Fibroblast of lung (primary cell): ENCODE measurements around the gene CTNND1. TPM values are rescaled to one million over a fixed set of nuclear protein-coding genes. Genes with fewer than 3 reads are reported as not detected.

Experiments used
- DNase-seq, 2 donors: peaks; one replicate each; pipeline versions ENCODE4 v3.0.0 to v3.0.0-alpha.2; 2010; ENCODE audit warnings: low read depth in 2 of 2
- H2AFZ ChIP-seq: 2 replicates; pipeline ENCODE4 v1.5.1; 2012; ENCODE audit warnings: low read length, control low read depth, inconsistent platforms
- H3K27ac ChIP-seq: 2 replicates; pipeline ENCODE4 v1.5.1; 2011; ENCODE audit warnings: low read length, control low read depth; ENCODE audit not compliant: insufficient read depth
- H3K27me3 ChIP-seq: 2 replicates; pipeline ENCODE4 v1.5.1; 2011; ENCODE audit warnings: mild to moderate bottlenecking, low read length; ENCODE audit not compliant: control insufficient read depth, insufficient read depth
- H3K36me3 ChIP-seq: 2 replicates; pipeline ENCODE4 v1.5.1; 2011; ENCODE audit warnings: low read length; ENCODE audit not compliant: control insufficient read depth, insufficient read depth
- H3K4me1 ChIP-seq: 2 replicates; pipeline ENCODE4 v1.5.1; 2011; ENCODE audit warnings: low read length; ENCODE audit not compliant: control insufficient read depth, insufficient read depth; ENCODE audit errors: extremely low read depth
- H3K4me2 ChIP-seq: 2 replicates; pipeline ENCODE4 v1.5.1; 2011; ENCODE audit warnings: low read length, control low read depth; ENCODE audit not compliant: insufficient read depth; ENCODE audit errors: extremely low read depth
- H3K4me3 ChIP-seq, 4 experiments: fragments of 200-600 bp in 1 of 4; sonication (generic) in 1 of 4; replicated peaks in 1 of 4; 2 replicates each; pipeline ENCODE4 v1.5.1; 2011 to 2016; ENCODE audit warnings: low read length in 4 of 4, low read depth in 3 of 4, mild to moderate bottlenecking in 3 of 4, control low read depth in 2 of 4, inconsistent platforms in 1 of 4, mixed read lengths in 1 of 4; ENCODE audit not compliant: insufficient read depth in 1 of 4; ENCODE audit errors: control extremely low read depth in 1 of 4
- H3K79me2 ChIP-seq: 2 replicates; pipeline ENCODE4 v1.5.1; 2012; ENCODE audit warnings: mild to moderate bottlenecking, low read length, inconsistent platforms; ENCODE audit not compliant: control insufficient read depth, insufficient read depth
- H3K9ac ChIP-seq: 2 replicates; pipeline ENCODE4 v1.5.1; 2011; ENCODE audit warnings: mild to moderate bottlenecking, low read length, control low read depth; ENCODE audit not compliant: insufficient read depth
- H3K9me3 ChIP-seq: 2 replicates; pipeline ENCODE4 v1.5.1; 2012; ENCODE audit warnings: low read depth, low read length; ENCODE audit not compliant: control insufficient read depth, insufficient read depth
- H4K20me1 ChIP-seq: 2 replicates; pipeline ENCODE4 v1.5.1; 2011; ENCODE audit warnings: low read length; ENCODE audit not compliant: control insufficient read depth, insufficient read depth; ENCODE audit errors: extremely low read depth
- EZH2 ChIP-seq: IDR thresholded peaks from 2 replicates; pipeline ENCODE4 v1.5.1; 2012; ENCODE audit warnings: low read length, control low read depth, mild to moderate bottlenecking; ENCODE audit errors: missing control alignments
- polyA plus RNA-seq, 2 donors: library from polyadenylated mRNA; depleted of rRNA in 1 of 2; stranded (reverse) in 1 of 2; unstranded in 1 of 2; fragments of >200 nt; gene quantifications; 2 replicates each; pipeline ENCODE4 v1.2.1, GENCODE V29; 2011 to 2012; ENCODE audit warnings: missing spikeins in 1 of 2
- total RNA-seq: library from RNA; depleted of rRNA; stranded (reverse); fragments of >200 nt; gene quantifications from 2 replicates; pipeline ENCODE4 v1.2.1, GENCODE V29; 2014
- TF ChIP-seq, protein P1 (sequence below), 2 donors: IDR thresholded peaks in 1 of 2; conservative IDR thresholded peaks in 1 of 2; 1 replicate in 1 of 2; 2 replicates in 1 of 2; pipeline ENCODE4 v1.5.1; 2011 to 2012; ENCODE audit warnings: low read length in 2 of 2, control low read depth in 1 of 2, inconsistent platforms in 1 of 2, low read depth in 1 of 2, mild to moderate bottlenecking in 1 of 2

CTNND1 gene
- total and polyA plus RNA-seq, 2 donors (not counting 1 experiment from before 2014, with no cell fraction given), result 103 to 190 TPM

DNA sequence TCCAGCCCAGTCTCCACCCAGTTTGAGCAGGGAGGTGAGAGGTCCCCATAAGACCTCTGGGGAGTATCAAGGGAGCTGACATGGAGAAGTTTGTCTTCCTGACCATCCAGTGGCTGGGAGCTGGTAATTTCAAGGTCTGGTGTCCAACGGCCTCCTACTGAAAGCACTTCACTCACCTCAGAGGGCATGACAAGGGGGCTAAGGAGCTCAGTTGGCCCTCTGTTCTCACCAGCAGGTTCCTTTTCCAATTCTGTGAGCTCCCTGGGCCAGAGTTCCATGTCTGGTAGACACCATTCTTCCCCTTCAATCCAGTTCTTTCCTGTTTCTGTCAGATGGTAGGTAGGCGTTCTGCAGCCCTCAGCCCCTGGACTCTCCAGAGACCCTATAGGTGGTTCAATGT lies 17.2 kb upstream of the CTNND1 start:
- TF ChIP-seq, protein P1, sequence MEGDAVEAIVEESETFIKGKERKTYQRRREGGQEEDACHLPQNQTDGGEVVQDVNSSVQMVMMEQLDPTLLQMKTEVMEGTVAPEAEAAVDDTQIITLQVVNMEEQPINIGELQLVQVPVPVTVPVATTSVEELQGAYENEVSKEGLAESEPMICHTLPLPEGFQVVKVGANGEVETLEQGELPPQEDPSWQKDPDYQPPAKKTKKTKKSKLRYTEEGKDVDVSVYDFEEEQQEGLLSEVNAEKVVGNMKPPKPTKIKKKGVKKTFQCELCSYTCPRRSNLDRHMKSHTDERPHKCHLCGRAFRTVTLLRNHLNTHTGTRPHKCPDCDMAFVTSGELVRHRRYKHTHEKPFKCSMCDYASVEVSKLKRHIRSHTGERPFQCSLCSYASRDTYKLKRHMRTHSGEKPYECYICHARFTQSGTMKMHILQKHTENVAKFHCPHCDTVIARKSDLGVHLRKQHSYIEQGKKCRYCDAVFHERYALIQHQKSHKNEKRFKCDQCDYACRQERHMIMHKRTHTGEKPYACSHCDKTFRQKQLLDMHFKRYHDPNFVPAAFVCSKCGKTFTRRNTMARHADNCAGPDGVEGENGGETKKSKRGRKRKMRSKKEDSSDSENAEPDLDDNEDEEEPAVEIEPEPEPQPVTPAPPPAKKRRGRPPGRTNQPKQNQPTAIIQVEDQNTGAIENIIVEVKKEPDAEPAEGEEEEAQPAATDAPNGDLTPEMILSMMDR (conservative IDR thresholded peaks at IDR 0.05 in 1 of 2, IDR thresholded peaks at IDR 0.05 in 1 of 2; ENCODE audit: low read depth in 1 of 2, low read length in 2 of 2), result no peak
- no peak for TF ChIP-seq EZH2
- no peaks in the 10 kb centered on the region for H3K9me3 ChIP-seq
- peaks cover 15% of the 10 kb centered on the region for H3K79me2 ChIP-seq
- H3K4me2 ChIP-seq, result no peak overlapping the region
- no peak overlapping the region for H3K9ac ChIP-seq
- no peaks in the 10 kb centered on the region for H3K27me3 ChIP-seq
- H3K4me1 ChIP-seq, result peaks cover 3% of the 10 kb centered on the region
- H4K20me1 ChIP-seq, result no peaks in the 10 kb centered on the region
- H2AFZ ChIP-seq, result no peak overlapping the region
- H3K4me3 ChIP-seq, result no peak overlapping the region
- DNase-seq, result no peak
- H3K27ac ChIP-seq, result no peak overlapping the region
- H3K36me3 ChIP-seq, result peaks cover 10% of the 10 kb centered on the region

DNA sequence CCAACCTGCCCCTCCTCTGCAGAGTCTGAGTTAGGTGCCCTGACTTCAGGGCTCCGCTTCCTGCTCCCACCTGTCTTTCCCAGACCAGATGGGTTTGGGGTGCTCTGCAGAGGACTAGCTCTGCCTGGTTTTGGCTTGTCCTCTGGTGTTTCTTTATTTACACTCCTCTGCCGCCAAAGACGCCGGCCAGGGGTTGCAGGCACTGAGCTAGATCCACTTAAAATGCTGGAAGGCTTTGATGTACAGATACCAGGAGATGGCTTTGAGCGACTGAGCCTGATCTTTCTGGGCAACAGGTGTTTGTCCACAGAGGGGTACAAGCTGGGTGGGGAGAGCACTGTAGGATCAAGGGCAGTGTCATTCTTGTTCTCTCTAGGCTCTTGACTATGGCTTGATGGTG lies 16.4 kb upstream of the CTNND1 start:
- H3K36me3 ChIP-seq, result peaks cover 10% of the 10 kb centered on the region
- no peak overlapping the region for H3K27ac ChIP-seq
- peaks cover 15% of the 10 kb centered on the region for H3K79me2 ChIP-seq
- H3K9me3 ChIP-seq, result no peaks in the 10 kb centered on the region
- no peak overlapping the region for H2AFZ ChIP-seq
- peaks cover 3% of the 10 kb centered on the region for H3K4me1 ChIP-seq
- TF ChIP-seq EZH2, result no peak
- TF ChIP-seq, protein P1 (conservative IDR thresholded peaks at IDR 0.05 in 1 of 2, IDR thresholded peaks at IDR 0.05 in 1 of 2; ENCODE audit: low read depth in 1 of 2, low read length in 2 of 2), result no peak
- no peaks in the 10 kb centered on the region for H4K20me1 ChIP-seq
- no peak for DNase-seq
- no peak overlapping the region for H3K9ac ChIP-seq
- no peak overlapping the region for H3K4me3 ChIP-seq
- H3K27me3 ChIP-seq, result no peaks in the 10 kb centered on the region
- H3K4me2 ChIP-seq, result no peak overlapping the region

DNA sequence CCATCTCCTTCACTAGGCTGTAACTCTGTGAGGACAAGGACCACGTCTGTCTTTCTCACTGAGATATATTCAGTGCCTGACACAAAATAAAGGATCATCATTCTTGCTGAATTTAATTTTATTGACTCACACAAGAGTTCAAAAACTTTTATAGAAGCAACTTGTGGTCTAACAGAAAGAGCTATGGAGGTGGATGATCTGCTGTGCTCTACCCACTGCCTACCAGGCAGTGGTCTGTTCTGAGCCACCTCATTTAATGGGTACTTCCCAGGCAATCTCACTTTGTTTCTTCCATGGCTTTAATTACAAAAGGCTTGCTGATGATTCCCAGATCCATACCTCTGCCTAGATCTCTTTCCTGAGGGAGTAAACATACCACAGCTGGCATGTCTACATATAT lies 14.7 kb upstream of the CTNND1 start:
- Histone ChIP-seq H3K9me3 (no peaks in the 10 kb centered on the region), H4K20me1 (no peaks in the 10 kb centered on the region), H3K27ac (no peak overlapping the region), H3K9ac (no peak overlapping the region), H3K79me2 (peaks cover 13% of the 10 kb centered on the region), H3K36me3 (peaks cover 10% of the 10 kb centered on the region), H3K4me1 (peaks cover 3% of the 10 kb centered on the region), H3K4me2 (no peak overlapping the region), H3K27me3 (no peaks in the 10 kb centered on the region), H3K4me3 (no peak overlapping the region), H2AFZ (no peak overlapping the region)
- DNase-seq, result no peak
- TF ChIP-seq, protein P1 (conservative IDR thresholded peaks at IDR 0.05 in 1 of 2, IDR thresholded peaks at IDR 0.05 in 1 of 2; ENCODE audit: low read depth in 1 of 2, low read length in 2 of 2), result no peak
- TF ChIP-seq EZH2, result no peak
